ENCODE results near the gene EEIG2.
"Not testable (repeated sequence)": the region's sequence is repeated elsewhere in the genome, so short reads cannot be mapped to it uniquely, and the experiment has no call there.

Gene EEIG2

GRCh38 chr1:108532730-108533129, 27.2 kb upstream of the EEIG2 start:
- no peak for TF ChIP-seq CTCF (IDR thresholded peaks at IDR 0.05; ENCODE audit: low read depth, low read length)
- Histone ChIP-seq H3K36me3 (no peaks in the 10 kb centered on the region), H3K4me3 (ENCODE audit: low read depth, low read length) (no peak overlapping the region), H3K27ac (no peak overlapping the region), H3K27me3 (ENCODE audit: insufficient read depth, low read depth, severe bottlenecking) (no peaks in the 10 kb centered on the region), H3K9me3 (ENCODE audit: severe bottlenecking) (no peaks in the 10 kb centered on the region)
- no peak for DNase-seq

- H3K27ac ChIP-seq, result no peak overlapping the region
- DNase-seq, result no peak
Observed at GRCh38 chr1:108533351-108534083, 26.4 kb upstream of the EEIG2 start.

GRCh38 chr1:108534759-108535158, 25.1 kb upstream of the EEIG2 start:
- no peak for DNase-seq

More at GRCh38 chr1:108533351-108534083, 26.4 kb upstream of the EEIG2 start:
- no peaks in the 10 kb centered on the region for H3K9me3 ChIP-seq (ENCODE audit: severe bottlenecking)
- H3K36me3 ChIP-seq, result no peaks in the 10 kb centered on the region
- no peak for TF ChIP-seq CTCF (IDR thresholded peaks at IDR 0.05; ENCODE audit: low read depth, low read length)
- no peaks in the 10 kb centered on the region for H3K27me3 ChIP-seq (ENCODE audit: insufficient read depth, low read depth, severe bottlenecking)
- H3K4me3 ChIP-seq (ENCODE audit: low read depth, low read length), result no peak overlapping the region

GRCh38 chr1:108535315-108535897, 24.5 kb upstream of the EEIG2 start:
- not testable (repeated sequence) for H3K4me3 ChIP-seq (ENCODE audit: low read depth, low read length); H3K36me3 ChIP-seq; DNase-seq; H3K27ac ChIP-seq; H3K27me3 ChIP-seq (ENCODE audit: insufficient read depth, low read depth, severe bottlenecking); H3K9me3 ChIP-seq (ENCODE audit: severe bottlenecking)

More at GRCh38 chr1:108534759-108535158, 25.1 kb upstream of the EEIG2 start:
- Histone ChIP-seq H3K27me3 (ENCODE audit: insufficient read depth, low read depth, severe bottlenecking) (no peaks in the 10 kb centered on the region), H3K27ac (no peak overlapping the region), H3K9me3 (ENCODE audit: severe bottlenecking) (peaks cover 3% of the 10 kb centered on the region), H3K4me3 (ENCODE audit: low read depth, low read length) (no peak overlapping the region), H3K36me3 (no peaks in the 10 kb centered on the region)
- TF ChIP-seq CTCF (IDR thresholded peaks at IDR 0.05; ENCODE audit: low read depth, low read length), result no peak

GRCh38 chr1:108536021-108536420, 23.9 kb upstream of the EEIG2 start:
- not testable (repeated sequence) for H3K4me3 ChIP-seq (ENCODE audit: low read depth, low read length); H3K9me3 ChIP-seq (ENCODE audit: severe bottlenecking); H3K36me3 ChIP-seq; DNase-seq; H3K27me3 ChIP-seq (ENCODE audit: insufficient read depth, low read depth, severe bottlenecking); H3K27ac ChIP-seq

GRCh38 chr1:108536791-108537190, 23.1 kb upstream of the EEIG2 start:
- not testable (repeated sequence) for H3K27me3 ChIP-seq (ENCODE audit: insufficient read depth, low read depth, severe bottlenecking); H3K36me3 ChIP-seq; H3K27ac ChIP-seq; DNase-seq; H3K4me3 ChIP-seq (ENCODE audit: low read depth, low read length); H3K9me3 ChIP-seq (ENCODE audit: severe bottlenecking)

GRCh38 chr1:108537976-108538375, 21.9 kb upstream of the EEIG2 start:
- Histone ChIP-seq H3K4me3 (ENCODE audit: low read depth, low read length) (no peak overlapping the region), H3K9me3 (ENCODE audit: severe bottlenecking) (peaks cover 3% of the 10 kb centered on the region), H3K27ac (no peak overlapping the region), H3K36me3 (no peaks in the 10 kb centered on the region), H3K27me3 (ENCODE audit: insufficient read depth, low read depth, severe bottlenecking) (no peaks in the 10 kb centered on the region)
- no peak for TF ChIP-seq CTCF (IDR thresholded peaks at IDR 0.05; ENCODE audit: low read depth, low read length)
- DNase-seq, result no peak

Data from WERI-Rb-1 (cell line).